NCI-H2171 (cell line): ENCODE data around the gene COMMD2.

Experiments
- DNase-seq: peaks from one replicate; lab custom pipeline; 2025; lab: John Stamatoyannopoulos, UW

The COMMD2 gene

GRCh38 chr3:149752051-149752787 is at the start of gene COMMD2:
Gene COMMD2, minus strand, starts transcription at chr3:149752489. Its CDS starts 45 bp downstream, at chr3:149752444.
- DNase-seq = peak; percentile 90

GRCh38 chr3:149801639-149802038 is 49.4 kb upstream of the COMMD2 start:
- no peak for DNase-seq

DNA sequence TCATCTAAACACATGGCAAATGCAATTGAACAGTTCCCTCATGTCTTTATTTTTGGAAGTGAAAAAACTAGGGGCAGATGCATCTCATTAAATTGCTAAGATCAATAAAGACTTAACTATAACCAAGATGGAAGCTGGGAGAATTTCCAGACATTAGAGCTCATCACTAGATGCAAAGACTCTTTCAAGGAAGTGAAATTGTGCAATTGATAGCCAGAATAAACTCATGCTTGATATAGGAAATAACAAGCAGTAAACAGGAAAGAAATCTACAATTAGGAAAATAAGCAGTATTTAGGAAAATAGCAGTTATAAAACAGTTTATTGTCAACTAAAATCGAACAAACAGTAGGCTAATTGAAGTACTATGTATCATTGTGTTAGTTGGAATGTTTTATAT is 48.9 kb upstream of the COMMD2 start:
- no peak for DNase-seq

GRCh38 chr3:149800693-149801092 is 48.4 kb upstream of the COMMD2 start:
- DNase-seq = no peak

DNA sequence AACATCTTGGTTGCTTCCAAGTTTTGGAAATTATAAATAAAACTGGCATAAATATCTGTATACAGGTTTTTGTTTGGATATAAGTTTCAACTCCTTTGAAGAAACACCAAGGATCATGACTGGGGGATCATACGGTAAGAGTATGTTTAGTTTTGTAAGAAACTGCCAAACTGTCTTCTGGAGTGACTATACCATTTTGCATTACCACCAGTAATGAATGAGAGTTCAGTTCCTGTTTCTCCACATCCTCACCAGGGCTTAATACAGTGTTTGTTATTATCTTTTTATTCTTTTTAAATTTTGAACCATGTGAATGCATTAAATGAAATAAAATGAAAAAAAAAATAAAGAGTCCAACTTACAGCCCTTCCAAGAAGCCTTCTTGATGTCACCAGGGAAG is 43.7 kb upstream of the COMMD2 start:
- no peak for DNase-seq

GRCh38 chr3:149792452-149793270 is 40.4 kb upstream of the COMMD2 start, which contains the start of gene ANKUB1:
Gene ANKUB1, minus strand, starts transcription at chr3:149792554. Its CDS starts 188 bp downstream, at chr3:149792366.
- no peak for DNase-seq

DNA sequence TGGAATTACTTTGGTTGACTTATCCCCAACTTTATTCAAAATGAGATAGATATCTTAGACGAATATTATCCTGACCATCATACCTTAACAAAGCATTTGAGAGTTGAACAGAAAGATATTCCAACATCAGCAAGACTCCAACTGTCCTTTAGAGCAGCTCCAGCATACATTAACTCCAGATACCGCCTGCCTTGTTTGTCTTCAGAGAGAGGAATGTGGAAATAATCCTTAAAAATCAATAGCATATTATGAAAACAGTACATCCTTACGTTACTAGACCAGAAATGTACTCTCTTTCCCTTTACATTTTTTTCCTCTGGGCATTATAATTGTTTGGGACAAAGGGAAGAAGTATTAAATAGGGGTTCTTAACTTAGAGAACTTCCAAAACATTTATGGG is 38.4 kb upstream of the COMMD2 start:
- DNase-seq = no peak

GRCh38 chr3:149790268-149790667 is 38.0 kb upstream of the COMMD2 start:
- no peak for DNase-seq

- no peak for DNase-seq
Observed at GRCh38 chr3:149784064-149784704, 31.9 kb upstream of the COMMD2 start.

DNA sequence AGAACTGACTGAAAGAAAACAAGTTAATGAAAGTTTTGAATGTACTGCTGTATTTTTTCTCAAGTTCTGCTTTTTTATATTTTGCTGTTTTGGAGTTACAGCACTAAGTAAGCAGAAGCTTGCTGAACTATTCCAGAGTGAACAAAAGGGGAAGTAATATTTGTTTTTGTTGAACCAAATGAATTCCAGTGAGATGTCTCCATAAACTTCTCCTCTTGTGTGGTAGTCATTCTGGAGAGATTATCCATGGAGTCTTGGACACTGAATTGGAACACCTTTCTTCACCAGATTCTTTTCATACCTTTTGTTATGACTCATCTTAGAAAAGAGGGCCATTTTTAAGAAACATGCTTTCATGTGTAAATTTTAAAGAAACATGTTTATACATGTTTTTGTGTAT is 31.3 kb upstream of the COMMD2 start:
- no peak for DNase-seq

- DNase-seq = no peak
Observed at GRCh38 chr3:149781741-149782140, 29.5 kb upstream of the COMMD2 start.

DNA sequence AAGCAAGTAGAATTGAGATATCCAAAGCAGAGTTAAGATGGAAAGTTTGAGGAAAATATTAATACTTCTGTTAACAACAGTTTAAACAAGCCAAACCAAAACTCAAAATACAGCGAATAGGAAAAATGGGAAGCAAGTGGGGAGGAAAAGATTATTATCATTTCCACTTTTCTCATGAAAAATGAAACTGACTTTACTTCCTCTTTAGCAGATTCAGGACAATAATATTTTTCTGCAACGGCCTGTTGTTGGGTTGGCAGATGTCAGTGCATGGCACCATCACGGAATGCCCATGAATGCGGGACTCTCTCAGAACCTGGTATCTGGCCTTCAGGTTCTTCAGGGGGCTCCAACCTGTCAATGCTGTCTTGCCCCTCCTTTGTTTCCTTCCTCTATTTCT is 28.9 kb upstream of the COMMD2 start:
- no peak for DNase-seq

- DNase-seq = no peak
Observed at GRCh38 chr3:149777414-149778214, 25.3 kb upstream of the COMMD2 start.

GRCh38 chr3:149776170-149776569 is 23.9 kb upstream of the COMMD2 start:
- DNase-seq = no peak

GRCh38 chr3:149772861-149773260 is 20.6 kb upstream of the COMMD2 start:
- no peak for DNase-seq

- peak; percentile 23 for DNase-seq
Observed at GRCh38 chr3:149771652-149772271, 19.5 kb upstream of the COMMD2 start.

DNA sequence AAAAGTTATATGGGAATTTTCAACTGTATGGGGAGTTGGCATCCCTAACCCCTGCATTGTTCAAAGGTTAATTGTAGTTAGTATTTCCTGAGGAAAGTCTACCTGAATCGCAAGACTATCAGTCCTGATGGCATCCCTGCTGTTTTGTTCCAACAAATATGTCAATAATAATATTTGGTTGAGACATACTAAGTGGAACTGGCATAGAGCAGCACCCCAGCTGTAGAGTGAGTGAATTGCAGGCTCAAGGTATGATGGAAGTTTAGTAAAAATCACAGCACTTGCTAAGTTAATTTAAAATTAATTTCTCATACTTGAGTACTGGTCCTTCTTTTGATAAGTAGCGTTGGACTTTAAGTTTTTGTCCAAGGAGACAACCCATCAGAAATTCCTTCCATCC is 18.0 kb upstream of the COMMD2 start:
- DNase-seq = no peak

GRCh38 chr3:149768704-149769103 is 16.4 kb upstream of the COMMD2 start:
- no peak for DNase-seq

- no peak for DNase-seq
Observed at GRCh38 chr3:149767720-149768119, 15.4 kb upstream of the COMMD2 start.

- DNase-seq = no peak
Observed at GRCh38 chr3:149765762-149766334, 13.6 kb upstream of the COMMD2 start.

DNA sequence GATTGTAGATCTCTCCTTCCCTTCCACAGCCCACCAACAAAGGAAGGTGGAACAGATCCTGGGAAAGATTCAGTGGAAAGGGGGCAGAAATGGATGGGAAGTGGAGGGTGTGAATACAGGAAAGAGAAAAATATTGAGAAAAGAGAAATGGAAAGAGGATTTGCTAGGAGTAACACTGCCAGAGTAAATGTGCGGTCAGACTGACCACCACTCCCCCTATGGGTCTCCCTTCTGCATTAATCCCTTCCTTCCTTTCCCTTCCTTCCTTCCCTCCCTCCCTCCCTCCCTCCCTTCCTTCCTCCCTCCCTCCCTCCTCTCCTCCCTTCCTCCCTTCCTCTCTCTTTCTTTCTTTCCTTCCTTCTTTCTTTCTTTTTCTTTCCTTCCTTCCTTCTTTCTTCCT is 12.0 kb upstream of the COMMD2 start:
- no peak for DNase-seq
